T-helper 1 cell (primary cell): ENCODE data around the gene TREML2.
"Not testable (repeated sequence)": the region's sequence is repeated elsewhere in the genome, so short reads cannot be mapped to it uniquely, and the experiment has no call there.

ENCODE experiments used
- DNase-seq, 5 donors: peaks; one replicate each; pipeline ENCODE4 v3.0.0-alpha.2; 2012 to 2020
- total RNA-seq, 4 donors: gene quantifications; one replicate each; lab custom pipeline; 2026; lab: John Stamatoyannopoulos, UW

Gene TREML2, protein sequence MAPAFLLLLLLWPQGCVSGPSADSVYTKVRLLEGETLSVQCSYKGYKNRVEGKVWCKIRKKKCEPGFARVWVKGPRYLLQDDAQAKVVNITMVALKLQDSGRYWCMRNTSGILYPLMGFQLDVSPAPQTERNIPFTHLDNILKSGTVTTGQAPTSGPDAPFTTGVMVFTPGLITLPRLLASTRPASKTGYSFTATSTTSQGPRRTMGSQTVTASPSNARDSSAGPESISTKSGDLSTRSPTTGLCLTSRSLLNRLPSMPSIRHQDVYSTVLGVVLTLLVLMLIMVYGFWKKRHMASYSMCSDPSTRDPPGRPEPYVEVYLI
- 2.0 to 7.1 (median 3.6) reads per million in 4 donors for total RNA-seq

- DNase-seq: peak in 2 of 5 donors; percentile 6 to 79
These were observed at the start of gene TREML2 for GRCh38 chr6:41200901-41201763. TSS of gene TREML2 (minus strand) at chr6:41201149. CDS start at chr6:41201008, 141 bp downstream.

DNA sequence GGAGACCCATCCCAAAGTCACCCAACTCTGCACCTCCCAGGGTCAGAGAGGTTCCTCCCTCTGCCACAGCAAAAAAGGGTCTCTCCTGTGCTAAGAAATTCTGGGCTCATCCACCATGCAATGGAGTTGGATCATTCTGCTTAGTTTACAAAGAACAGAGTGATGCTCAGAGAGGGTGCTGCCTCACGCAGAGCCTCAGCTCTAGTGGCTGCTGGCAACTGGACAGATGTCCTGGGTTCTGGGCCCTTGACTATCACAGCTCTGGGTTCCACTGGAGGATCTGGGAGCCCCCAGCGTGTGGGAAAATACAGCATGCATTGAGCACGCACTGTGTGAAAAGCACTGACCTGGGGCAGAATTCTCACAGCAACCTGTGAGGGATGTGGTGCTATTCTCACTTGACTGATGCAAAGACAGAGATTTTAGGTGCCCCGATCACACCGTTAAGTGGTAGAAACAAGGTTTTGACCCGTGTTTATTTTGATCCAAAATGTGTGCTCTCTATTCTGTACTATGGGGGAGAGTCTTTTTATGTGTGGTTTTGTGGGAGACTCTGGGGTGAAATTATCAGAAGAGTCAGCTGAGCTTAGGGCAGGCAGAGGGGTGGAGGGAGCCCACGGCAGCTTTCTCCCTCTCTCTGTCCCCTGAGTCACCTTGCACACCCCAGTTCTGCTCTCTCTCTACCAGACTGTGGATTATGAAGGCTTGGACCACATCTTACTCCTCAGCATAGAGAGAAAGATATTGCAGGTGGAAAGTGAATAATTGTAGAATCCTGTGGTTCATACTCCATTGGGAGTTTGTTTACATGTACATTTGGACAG, 47.1 kb upstream of the TREML2 start:
- DNase-seq: no peak

GRCh38 chr6:41247288-41247865, 46.4 kb upstream of the TREML2 start:
- no peak for DNase-seq

GRCh38 chr6:41246529-41246928, 45.6 kb upstream of the TREML2 start:
- DNase-seq: not testable (repeated sequence)

GRCh38 chr6:41239467-41240159, 38.7 kb upstream of the TREML2 start:
- no peak for DNase-seq

- no peak for DNase-seq
These were observed 36.2 kb upstream of the TREML2 start for GRCh38 chr6:41237128-41237527.

DNA sequence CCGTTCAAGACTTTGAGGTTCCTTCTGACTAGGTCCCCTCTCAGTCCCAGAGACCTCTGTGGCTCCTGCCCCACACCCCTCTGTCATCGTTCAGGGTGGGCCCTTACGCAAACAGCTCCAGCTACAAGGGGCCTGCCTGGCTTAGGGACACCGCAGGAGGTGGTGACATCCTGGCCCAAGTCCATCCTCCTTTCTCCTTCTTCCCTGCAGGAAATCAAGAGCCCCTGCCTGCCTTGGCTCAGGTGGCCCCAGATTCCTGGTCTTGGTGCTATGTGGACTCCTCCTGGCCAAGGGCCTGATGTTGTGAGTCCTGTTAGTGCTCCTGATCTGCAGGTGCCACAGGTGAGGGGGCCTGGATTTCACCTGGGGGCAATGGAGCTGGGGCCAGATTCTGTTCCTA, 35.3 kb upstream of the TREML2 start:
- DNase-seq: no peak

DNA sequence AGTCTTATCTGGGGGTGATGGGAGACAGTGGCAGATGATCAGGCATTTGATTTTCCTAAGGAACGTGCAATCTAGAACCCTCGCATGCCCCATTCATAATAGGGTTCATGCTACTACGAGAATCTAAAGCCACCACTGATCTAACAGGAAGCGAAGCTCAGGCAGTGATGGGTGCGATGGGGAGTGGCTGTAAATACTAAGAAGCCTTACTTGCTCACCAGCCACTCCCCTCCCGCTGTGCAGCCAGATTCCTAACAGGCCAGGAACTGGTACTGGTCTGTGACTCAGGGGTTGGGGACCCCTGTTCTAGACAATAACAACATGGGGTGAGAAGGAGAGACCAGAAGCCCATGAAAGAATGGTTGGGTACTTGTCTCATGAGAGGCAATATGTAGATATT, 31.7 kb upstream of the TREML2 start:
- DNase-seq: no peak

GRCh38 chr6:41231246-41231645, 30.3 kb upstream of the TREML2 start:
- no peak for DNase-seq

DNA sequence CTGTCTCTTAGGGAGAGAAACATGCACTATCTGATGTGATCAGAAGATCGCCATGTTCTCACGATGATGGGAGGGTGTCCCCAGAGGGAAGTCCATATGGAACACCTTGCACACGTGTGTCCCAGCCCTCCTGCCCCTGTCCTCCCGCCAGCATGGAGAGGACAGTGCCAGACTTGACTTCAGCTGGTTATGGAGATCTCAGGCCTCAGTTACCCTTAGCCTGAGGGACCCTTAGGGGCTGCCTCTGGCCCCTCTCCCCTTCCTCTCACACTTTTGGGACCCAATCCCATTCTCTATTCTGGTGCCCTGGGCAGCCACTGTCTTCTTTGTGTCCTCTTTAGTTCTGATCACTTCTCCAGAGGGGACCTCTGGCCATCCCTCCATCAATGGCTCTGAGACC, 28.8 kb upstream of the TREML2 start:
- DNase-seq: no peak

DNA sequence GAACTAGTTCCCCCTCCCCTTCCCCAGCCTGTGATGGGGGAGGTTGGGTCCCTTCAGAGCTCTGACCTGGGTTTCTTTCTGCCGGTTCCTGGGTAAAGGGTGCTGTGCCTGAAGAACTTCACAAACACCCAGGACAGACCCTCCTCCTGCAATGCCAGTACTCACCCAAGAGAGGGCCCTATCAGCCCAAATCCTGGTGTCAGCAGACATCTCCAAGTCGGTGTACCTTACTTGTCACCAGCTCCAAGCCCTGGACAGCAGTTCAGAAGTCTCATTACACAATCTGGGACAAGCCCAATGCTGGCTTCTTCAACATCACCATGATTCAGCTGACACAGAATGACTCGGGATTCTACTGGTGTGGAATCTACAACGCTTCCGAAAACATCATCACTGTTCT, 27.7 kb upstream of the TREML2 start:
- no peak for DNase-seq

DNA sequence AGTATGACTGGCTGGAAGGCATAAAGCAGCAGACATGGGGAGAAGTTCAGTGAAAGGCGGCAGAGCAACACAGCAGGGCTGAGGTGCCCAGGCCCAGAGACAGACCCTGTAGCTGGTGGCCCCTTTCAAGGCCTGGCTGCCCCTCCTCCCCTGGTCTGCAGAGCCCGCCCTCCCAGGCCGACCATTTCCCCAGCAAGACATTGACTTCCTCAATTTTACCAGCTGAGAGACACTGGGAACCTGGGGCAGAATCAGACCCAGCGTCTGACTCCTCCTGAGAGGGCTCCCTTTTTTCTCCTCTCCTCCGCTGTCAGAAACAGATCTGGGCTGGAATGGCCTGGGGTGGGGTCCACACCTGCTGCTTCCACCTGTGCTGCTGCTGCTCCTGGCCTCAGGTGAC, 27.1 kb upstream of the TREML2 start, which contains the start of gene TREML4:
Gene TREML4, plus strand, starts transcription at position 254 of the 400 bp plus-strand sequence. Its CDS starts 79 bp downstream, at position 333.
- no peak for DNase-seq

- no peak for DNase-seq
These were observed 25.8 kb upstream of the TREML2 start for GRCh38 chr6:41226752-41227151.

- no peak for DNase-seq
These were observed 23.9 kb upstream of the TREML2 start for GRCh38 chr6:41224800-41225199.

DNA sequence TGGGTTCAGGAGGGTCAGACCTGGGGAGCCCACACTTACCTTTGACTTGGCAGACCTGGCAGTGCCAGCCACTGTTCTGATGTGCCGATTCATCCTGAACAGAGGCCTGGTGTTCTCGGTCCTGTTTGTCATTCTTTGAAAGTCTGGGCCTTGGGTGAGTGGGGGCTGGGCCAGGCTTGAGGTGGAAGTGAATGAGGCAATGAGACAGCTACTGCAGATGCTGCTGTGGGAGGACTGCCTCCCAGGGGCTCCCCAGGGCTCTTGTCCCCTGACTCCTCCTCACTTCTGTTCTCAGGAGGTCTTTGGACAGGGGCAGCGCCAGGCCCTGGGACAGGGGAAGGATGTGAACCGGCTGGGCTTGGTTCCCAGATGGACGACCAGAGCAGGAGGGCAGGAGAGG, 21.6 kb upstream of the TREML2 start:
- no peak for DNase-seq

DNA sequence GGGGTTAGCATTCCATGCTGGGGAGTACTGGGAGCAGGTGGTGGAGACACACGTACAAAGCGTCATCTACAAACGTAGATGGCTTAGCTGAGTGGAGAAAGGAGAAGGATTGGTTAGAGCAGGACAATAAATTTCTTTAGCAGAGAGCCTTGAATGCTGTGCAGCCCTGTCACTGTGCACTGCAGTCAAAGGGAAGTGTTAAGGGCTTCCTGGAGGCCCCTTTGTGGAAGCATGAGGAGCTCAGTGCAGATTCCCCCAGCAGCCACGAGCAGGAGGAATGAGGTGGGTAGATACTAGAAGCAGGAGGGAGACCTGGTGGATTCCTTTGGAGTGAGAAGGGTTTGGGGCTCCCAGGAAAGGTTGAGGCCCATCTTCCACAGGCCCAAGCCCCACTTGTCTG, 21.1 kb upstream of the TREML2 start:
- no peak for DNase-seq

DNA sequence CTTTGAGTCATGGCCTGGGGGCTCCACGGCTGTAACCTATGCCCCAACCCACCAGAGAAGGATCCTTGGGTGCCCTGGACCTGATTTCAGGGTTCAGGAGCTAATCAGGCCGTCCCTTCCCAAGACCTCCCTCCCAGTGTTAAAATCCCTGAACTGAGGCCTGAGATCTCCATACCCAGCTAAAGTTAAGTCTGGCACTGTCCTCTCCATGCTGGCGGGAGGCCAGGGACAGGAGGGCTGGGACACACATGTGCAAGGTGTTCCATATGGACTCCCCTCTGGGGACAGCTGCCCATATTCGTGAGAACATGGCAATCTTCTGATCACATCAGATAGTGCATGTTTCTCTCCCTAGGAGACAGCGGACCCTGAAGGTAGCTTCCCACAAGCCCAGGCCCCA, 15.7 kb upstream of the TREML2 start:
- no peak for DNase-seq

GRCh38 chr6:41215777-41216176, 14.8 kb upstream of the TREML2 start:
- DNase-seq: no peak

DNA sequence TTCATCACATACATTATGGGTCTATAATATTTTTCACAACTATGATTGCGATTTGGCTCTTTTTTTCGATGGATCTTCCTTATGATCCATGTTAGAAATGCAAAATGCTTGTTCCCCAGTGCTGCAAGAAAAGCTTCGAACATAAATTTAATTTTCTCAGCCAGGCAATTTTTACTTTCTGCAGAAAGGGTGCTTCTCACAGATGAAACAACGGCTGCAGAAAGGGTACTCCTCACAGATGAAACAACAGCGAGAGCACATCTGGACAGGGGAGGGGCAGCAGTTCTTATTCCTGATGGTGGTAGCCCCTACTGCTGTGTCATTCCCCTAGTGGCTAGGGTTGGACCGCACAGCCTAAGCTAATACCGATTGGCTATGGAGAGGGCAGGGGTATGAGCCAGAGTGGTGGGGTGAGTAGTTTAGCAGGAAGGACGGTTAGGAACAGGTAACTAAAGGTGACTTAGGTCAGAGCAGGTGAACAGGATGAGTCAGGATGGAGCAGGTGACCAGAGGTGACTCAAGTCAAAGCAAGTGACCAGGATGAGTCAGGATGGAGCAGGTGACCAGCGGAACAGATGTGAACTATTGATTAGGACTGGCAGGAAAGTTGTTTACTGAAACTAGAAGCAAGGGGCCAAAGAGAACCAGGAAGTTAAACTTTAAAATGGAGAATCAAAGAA, 13.8 kb upstream of the TREML2 start:
- no peak for DNase-seq

DNA sequence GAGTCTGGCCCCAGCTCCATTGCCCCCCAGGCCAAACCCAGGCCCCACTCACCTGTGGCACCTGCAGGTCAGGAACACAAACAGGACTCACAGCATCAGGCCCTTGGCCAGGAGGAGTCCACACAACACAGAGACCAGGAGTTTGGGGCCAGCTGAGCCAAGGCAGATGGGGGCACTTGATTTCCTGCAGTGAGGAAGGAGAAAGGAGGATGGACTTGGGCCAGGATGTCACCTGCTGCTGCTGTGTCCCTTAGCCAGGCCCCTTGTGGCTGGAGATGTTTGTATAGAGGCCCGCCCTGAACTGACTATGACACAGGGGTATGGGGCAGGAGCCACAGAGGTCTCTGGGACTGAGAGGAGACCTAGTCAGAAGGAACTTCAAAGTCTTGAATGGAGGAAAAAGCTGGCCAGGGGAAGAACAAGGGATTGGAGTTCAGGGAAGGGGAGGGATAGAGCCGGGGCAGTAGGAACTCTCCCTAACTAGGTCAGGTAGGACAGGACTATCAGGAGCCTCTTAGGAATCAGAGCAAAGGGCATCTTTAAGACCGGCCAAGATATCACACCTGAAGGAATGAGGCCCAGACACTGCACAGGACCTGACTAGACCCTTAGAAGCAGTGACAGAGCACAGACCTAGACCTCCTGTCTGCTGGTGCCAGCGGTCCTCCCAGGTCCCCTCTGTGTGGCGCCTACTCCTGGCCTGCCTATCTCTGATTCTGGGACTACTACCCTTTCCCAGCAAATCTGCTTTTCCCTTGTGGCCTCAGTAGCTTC, 8.8 kb upstream of the TREML2 start:
- DNase-seq: no peak
